OCI-LY7 (cell line): ENCODE measurements around the gene SLC6A17.

ENCODE experiments used
- EZH2phosphoT487 ChIP-seq: fragments of 200-600 bp; sonication (generic); IDR thresholded peaks from 2 replicates; pipeline ENCODE4 v1.6.1; 2018; ENCODE audit warnings: low read depth, borderline replicate concordance, mild to moderate bottlenecking, mixed run types, antibody characterized with exemption, low read length, moderate library complexity, mixed read lengths
- TF ChIP-seq, protein P1 (sequence below): fragments of 200-600 bp; sonication (generic); conservative IDR thresholded peaks from 2 replicates; pipeline ENCODE4 v1.5.1; 2014; ENCODE audit warnings: mild to moderate bottlenecking, antibody characterized with exemption, low read length, moderate library complexity, mixed read lengths

DNA sequence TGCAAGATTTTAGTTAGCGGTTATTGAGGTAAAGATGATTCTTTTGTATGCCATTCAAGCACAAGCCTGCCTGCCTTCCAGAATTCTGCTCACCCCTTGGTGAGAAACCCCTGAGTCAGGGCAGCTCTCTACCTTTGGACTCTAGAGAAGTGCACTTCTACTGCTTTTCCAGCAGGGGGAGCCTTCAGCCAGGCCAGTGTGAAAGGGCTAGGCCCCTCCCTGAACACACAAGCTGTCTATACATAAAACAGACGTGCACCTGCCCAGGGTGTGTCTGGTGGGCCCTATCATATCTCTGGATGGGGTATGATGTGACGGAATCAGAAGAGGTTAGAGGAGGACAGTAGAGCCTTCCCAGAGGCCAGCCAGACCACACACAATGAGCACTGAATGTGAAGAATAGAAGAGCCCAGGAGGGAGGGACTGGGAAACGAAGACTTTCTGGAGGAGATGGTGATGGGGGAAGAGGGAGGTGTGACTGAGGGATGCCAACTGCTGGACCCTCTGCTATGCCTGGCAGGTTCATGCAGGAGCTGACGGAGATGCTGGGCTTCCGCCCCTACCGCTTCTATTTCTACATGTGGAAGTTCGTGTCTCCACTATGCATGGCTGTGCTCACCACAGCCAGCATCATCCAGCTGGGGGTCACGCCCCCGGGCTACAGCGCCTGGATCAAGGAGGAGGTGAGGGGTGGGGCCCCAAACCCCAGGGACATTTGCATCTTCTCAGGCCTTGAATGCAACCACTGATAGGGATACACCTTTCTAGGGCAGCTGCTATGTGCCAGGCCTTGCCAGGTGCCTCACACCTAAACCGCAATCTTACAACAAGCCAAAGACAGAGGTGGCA, 46.8 kb downstream of the SLC6A17 start:
- TF ChIP-seq, protein P1, sequence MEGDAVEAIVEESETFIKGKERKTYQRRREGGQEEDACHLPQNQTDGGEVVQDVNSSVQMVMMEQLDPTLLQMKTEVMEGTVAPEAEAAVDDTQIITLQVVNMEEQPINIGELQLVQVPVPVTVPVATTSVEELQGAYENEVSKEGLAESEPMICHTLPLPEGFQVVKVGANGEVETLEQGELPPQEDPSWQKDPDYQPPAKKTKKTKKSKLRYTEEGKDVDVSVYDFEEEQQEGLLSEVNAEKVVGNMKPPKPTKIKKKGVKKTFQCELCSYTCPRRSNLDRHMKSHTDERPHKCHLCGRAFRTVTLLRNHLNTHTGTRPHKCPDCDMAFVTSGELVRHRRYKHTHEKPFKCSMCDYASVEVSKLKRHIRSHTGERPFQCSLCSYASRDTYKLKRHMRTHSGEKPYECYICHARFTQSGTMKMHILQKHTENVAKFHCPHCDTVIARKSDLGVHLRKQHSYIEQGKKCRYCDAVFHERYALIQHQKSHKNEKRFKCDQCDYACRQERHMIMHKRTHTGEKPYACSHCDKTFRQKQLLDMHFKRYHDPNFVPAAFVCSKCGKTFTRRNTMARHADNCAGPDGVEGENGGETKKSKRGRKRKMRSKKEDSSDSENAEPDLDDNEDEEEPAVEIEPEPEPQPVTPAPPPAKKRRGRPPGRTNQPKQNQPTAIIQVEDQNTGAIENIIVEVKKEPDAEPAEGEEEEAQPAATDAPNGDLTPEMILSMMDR = peak; percentile 94
- TF ChIP-seq EZH2phosphoT487 = no peak
